Measurements from ENCODE around the gene TMEM240.

- TF ChIP-seq CTCF (IDR thresholded peaks at IDR 0.05; ENCODE audit: low read depth, low read length, poor library complexity, severe bottlenecking) (no peak), EZH2phosphoT487 (IDR thresholded peaks at IDR 0.05; ENCODE audit: borderline replicate concordance, low read length) (no peak)
These were observed 1.7 kb upstream of the TMEM240 start for GRCh38 chr1:1541956-1542765.

Measured in DOHH2 (cell line).